Measurements from ENCODE around the gene SH3TC1. TPM values are rescaled to one million over a fixed set of nuclear protein-coding genes. Genes with fewer than 3 reads are reported as not detected.

SH3TC1 gene
- total RNA-seq, 1 donor from 2014 or later, result 18.9 TPM

- no peak for DNase-seq (ENCODE audit: low read depth)
- Histone ChIP-seq H3K27me3 (ENCODE audit: control insufficient read depth, insufficient read depth, low read length) (no peaks in the 10 kb centered on the region), H3K4me3 (ENCODE audit: low read depth, low read length) (no peak overlapping the region), H3K36me3 (ENCODE audit: control insufficient read depth, insufficient read depth, low read length) (no peaks in the 10 kb centered on the region)
- no peak for TF ChIP-seq CTCF (IDR thresholded peaks at IDR 0.05; ENCODE audit: insufficient read depth, low read length, poor library complexity, severe bottlenecking)
Observed at GRCh38 chr4:8251110-8251883, 52.2 kb downstream of the SH3TC1 start.

GRCh38 chr4:8252301-8253173 lies 53.4 kb downstream of the SH3TC1 start:
- no peaks in the 10 kb centered on the region for H3K36me3 ChIP-seq (ENCODE audit: control insufficient read depth, insufficient read depth, low read length)
- DNase-seq (ENCODE audit: low read depth), result no peak
- H3K27me3 ChIP-seq (ENCODE audit: control insufficient read depth, insufficient read depth, low read length), result no peaks in the 10 kb centered on the region
- H3K4me3 ChIP-seq (ENCODE audit: low read depth, low read length), result no peak overlapping the region
- TF ChIP-seq CTCF (IDR thresholded peaks at IDR 0.05; ENCODE audit: insufficient read depth, low read length, poor library complexity, severe bottlenecking), result no peak

- TF ChIP-seq CTCF (IDR thresholded peaks at IDR 0.05; ENCODE audit: insufficient read depth, low read length, poor library complexity, severe bottlenecking), result no peak
- Histone ChIP-seq H3K4me3 (ENCODE audit: low read depth, low read length) (no peak overlapping the region), H3K36me3 (ENCODE audit: control insufficient read depth, insufficient read depth, low read length) (no peaks in the 10 kb centered on the region), H3K27me3 (ENCODE audit: control insufficient read depth, insufficient read depth, low read length) (no peaks in the 10 kb centered on the region)
- no peak for DNase-seq (ENCODE audit: low read depth)
Observed at GRCh38 chr4:8254076-8254475, 55.0 kb downstream of the SH3TC1 start.

GRCh38 chr4:8255698-8256441 lies 56.8 kb downstream of the SH3TC1 start:
- DNase-seq (ENCODE audit: low read depth), result no peak
- Histone ChIP-seq H3K36me3 (ENCODE audit: control insufficient read depth, insufficient read depth, low read length) (no peaks in the 10 kb centered on the region), H3K27me3 (ENCODE audit: control insufficient read depth, insufficient read depth, low read length) (no peaks in the 10 kb centered on the region), H3K4me3 (ENCODE audit: low read depth, low read length) (no peak overlapping the region)
- TF ChIP-seq CTCF (IDR thresholded peaks at IDR 0.05; ENCODE audit: insufficient read depth, low read length, poor library complexity, severe bottlenecking), result no peak

GRCh38 chr4:8257854-8258253 lies 58.8 kb downstream of the SH3TC1 start:
- TF ChIP-seq CTCF (IDR thresholded peaks at IDR 0.05; ENCODE audit: insufficient read depth, low read length, poor library complexity, severe bottlenecking), result no peak
- Histone ChIP-seq H3K27me3 (ENCODE audit: control insufficient read depth, insufficient read depth, low read length) (no peaks in the 10 kb centered on the region), H3K36me3 (ENCODE audit: control insufficient read depth, insufficient read depth, low read length) (no peaks in the 10 kb centered on the region), H3K4me3 (ENCODE audit: low read depth, low read length) (no peak overlapping the region)
- no peak for DNase-seq (ENCODE audit: low read depth)
